NCI-H2227 (cell line): ENCODE results near the gene EEF1E1.
A peak's percentile ranks its signal among the peaks of the same experiment; 100 is the strongest.

ENCODE experiments used
- DNase-seq: peaks from one replicate; lab custom pipeline; 2025; ENCODE audit not compliant: unreplicated experiment; lab: John Stamatoyannopoulos, UW

EEF1E1 gene

GRCh38 chr6:8088886-8089285, 13.5 kb downstream of the EEF1E1 start:
- DNase-seq, result no peak

- DNase-seq, result no peak
These were observed 14.2 kb downstream of the EEF1E1 start for GRCh38 chr6:8087870-8088754.

GRCh38 chr6:8086755-8087306, 15.5 kb downstream of the EEF1E1 start:
- no peak for DNase-seq

GRCh38 chr6:8085053-8085511, 17.3 kb downstream of the EEF1E1 start:
- DNase-seq, result peak; percentile 3

- no peak for DNase-seq
These were observed 17.8 kb downstream of the EEF1E1 start for GRCh38 chr6:8084586-8084985.

GRCh38 chr6:8082954-8083858, 19.1 kb downstream of the EEF1E1 start:
- no peak for DNase-seq

GRCh38 chr6:8082572-8082953, 19.8 kb downstream of the EEF1E1 start:
- DNase-seq, result no peak

- no peak for DNase-seq
These were observed 21.8 kb downstream of the EEF1E1 start for GRCh38 chr6:8080362-8081151.

- DNase-seq, result no peak
These were observed 23.2 kb downstream of the EEF1E1 start for GRCh38 chr6:8079126-8079525.

- DNase-seq, result no peak
These were observed 24.4 kb downstream of the EEF1E1 start for GRCh38 chr6:8077991-8078390.

- no peak for DNase-seq
These were observed 26.6 kb downstream of the EEF1E1 start for GRCh38 chr6:8075704-8076103.

- no peak for DNase-seq
These were observed 27.2 kb downstream of the EEF1E1 start for GRCh38 chr6:8075185-8075584.

- no peak for DNase-seq
These were observed 28.1 kb downstream of the EEF1E1 start for GRCh38 chr6:8074213-8074612.

- no peak for DNase-seq
These were observed 28.6 kb downstream of the EEF1E1 start for GRCh38 chr6:8073758-8074157.

- no peak for DNase-seq
These were observed 31.6 kb downstream of the EEF1E1 start for GRCh38 chr6:8070718-8071117.

- no peak for DNase-seq
These were observed 32.6 kb downstream of the EEF1E1 start for GRCh38 chr6:8069631-8070284.

- DNase-seq, result no peak
These were observed 33.2 kb downstream of the EEF1E1 start for GRCh38 chr6:8069151-8069550.

GRCh38 chr6:8066108-8066507, 36.2 kb downstream of the EEF1E1 start:
- peak; percentile 15 for DNase-seq

- no peak for DNase-seq
These were observed 36.8 kb downstream of the EEF1E1 start for GRCh38 chr6:8065519-8065911.
